Cerebellar nuclear complex (tissue), 1 donor: ENCODE results near the gene TSTD2.
"Not testable (repeated sequence)": the region's sequence is repeated elsewhere in the genome, so short reads cannot be mapped to it uniquely, and the experiment has no call there.

Experiments
- DNase-seq, 2 experiments: peaks; one replicate each; lab custom pipeline; 2025; lab: John Stamatoyannopoulos, UW

The TSTD2 gene

DNA sequence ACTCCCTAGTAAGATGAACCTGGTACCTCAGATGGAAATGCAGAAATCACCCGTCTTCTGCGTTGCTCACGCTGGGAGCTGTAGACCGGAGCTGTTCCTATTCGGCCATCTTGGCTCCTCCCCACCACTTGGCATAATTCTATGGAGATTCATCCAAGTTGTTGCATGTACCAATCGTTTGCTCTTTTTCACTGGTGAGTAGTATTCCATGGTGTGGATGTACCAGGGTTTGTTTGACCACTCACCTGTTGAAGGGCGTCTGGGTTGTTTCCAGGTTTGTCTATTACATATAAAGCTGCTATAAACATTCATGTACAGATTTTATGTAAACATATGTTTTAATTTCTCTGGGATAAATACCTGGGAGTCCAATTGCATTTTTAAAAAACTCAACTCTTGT lies 46.3 kb downstream of the TSTD2 start:
- not testable (repeated sequence) for DNase-seq

DNA sequence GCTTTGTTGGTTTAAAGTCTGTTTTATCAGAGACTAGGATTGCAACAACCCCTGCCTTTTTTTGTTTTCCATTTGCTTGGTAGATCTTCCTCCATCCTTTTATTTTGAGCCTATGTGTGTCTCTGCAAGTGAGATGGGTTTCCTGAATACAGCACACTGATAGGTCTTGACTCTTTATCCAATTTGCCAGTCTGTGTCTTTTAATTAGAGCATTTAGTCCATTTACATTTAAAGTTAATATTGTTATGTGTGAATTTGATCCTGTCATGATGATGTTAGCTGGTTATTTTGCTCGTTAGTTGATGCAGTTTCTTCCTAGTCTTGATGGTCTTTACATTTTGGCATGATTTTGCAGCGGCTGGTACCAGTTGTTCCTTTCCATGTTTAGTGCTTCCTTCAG lies 48.4 kb downstream of the TSTD2 start:
- DNase-seq = not testable (repeated sequence)

DNA sequence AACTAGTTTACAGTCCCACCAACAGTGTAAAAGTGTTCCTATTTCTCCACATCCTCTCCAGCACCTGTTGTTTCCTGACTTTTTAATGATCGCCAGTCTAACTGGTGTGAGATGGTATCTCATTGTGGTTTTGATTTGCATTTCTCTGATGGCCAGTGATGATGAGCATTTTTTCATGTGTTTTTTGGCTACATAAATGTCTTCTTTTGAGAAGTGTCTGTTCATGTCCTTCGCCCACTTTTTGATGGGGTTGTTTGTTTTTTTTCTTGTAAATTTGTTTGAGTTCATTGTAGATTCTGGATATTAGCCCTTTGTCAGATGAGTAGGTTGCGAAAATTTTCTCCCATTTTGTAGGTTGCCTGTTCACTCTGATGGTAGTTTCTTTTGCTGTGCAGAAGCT lies 51.6 kb downstream of the TSTD2 start:
- not testable (repeated sequence) for DNase-seq

DNA sequence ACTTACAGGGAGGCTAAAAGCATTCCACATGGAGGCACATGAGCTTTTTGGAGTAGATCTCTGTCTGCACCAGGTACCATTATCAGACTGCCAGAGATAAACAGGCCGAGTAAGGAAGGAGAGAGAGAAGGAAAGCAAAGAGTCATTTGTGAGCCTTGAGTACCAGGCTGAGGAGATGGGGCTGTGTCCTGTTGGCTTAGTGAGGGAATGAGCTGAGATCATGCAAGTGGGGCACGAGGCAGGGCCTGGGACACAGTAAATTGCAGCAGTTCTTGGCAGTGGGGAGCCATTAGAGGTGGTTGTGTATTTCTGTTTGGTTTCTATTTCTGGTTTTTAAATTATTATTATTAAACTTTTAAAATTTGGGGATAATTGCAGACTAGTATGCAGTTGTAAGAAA lies 53.3 kb downstream of the TSTD2 start:
- DNase-seq = no peak

DNA sequence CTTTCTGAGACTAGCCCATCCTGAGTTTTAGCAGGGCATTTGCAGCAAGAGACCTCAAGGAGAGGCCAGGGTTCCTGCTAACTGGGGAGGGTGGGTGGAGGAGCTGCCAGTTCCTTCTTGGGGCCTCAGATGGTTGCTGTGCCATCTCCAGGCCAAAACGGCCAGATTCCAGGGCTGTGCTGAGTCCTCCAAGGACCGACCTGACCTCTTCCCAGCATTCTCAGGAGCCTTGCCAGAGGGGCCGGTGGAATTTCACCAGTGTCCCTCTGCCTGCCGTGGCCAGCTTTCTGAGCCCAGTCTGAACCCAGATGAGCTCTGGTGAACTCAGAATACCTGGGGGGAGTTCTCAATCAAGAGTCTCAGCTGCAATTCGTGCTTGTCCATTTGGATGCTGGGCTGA lies 54.3 kb downstream of the TSTD2 start:
- peak; percentile 10 to 18 for DNase-seq

DNA sequence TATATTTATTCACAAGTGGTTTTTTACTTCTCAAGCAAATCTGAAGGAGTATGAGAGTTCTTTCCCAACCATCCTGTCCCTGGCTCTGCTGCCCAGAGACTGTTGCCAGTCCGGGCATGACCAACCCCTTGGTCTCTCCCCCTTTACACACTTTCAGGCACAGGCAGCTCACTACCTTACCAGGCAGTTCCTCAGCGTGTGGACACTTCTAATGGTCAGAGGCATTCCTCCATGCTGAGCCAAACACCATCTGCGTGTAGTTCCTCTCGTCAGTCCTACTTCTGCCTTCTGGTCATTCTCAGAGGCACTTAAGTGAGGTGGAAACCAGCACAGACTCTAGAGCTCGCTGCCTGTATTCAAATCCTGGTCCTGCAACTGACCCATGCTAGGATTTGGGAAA lies 56.1 kb downstream of the TSTD2 start:
- no peak for DNase-seq

DNA sequence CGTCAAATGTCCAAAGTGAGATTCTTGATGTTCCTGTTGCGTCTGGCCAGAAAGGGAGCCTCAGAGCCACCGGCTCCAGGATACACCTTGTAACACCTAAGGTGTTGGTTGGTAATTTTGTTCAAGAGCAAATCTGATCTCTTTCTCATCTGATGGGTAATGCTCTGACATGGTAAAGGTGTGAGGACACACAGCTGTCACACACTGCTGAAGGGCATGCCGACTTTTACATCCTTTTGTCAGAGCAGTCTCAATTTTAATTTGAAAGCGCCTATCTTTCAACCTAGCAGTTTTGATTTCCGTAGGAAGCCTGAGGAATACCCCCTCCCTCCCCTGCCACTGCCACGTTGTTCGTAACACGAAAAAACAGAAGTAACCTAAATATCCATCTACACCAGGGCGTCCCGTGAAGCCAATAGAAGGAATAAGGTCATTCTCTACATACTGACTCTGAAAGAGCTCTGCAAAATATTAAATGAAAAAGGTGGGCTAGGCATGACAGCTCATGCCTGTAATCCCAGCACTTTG lies 57.4 kb downstream of the TSTD2 start:
- no peak for DNase-seq

DNA sequence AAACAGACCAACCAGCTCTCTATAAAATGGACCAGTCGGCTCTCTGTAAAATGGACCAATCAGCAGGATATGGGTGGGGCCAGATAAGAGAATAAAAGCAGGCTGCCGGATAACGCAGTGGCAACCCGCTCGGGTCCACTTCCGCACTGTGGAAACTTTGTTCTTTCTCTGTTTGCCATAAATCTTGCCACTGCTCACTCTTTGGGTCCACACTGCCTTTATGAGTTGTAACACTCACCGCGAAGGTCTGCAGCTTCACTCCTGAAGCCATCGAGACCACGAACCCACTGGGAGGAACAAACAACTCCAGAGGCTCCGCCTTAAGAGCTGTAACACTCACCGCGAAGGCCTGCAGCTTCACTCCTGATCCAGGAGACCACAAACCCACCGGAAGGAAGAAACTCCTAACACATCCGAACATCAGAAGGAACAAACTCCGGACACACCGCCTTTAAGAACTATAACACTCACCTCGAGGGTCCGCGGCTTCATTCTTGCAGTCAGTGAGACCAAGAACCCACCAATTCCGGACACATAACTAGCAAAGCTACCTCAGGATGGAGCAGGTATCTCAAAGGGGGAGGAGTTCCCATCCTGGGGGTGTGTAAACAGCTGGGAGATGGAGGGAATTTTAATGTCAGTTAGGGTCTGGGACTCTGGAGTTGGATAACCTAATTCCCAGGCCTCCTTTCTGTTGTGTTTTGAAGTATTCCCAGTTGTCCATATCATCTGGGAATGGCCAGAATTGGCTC lies 58.1 kb downstream of the TSTD2 start:
- not testable (repeated sequence) for DNase-seq

DNA sequence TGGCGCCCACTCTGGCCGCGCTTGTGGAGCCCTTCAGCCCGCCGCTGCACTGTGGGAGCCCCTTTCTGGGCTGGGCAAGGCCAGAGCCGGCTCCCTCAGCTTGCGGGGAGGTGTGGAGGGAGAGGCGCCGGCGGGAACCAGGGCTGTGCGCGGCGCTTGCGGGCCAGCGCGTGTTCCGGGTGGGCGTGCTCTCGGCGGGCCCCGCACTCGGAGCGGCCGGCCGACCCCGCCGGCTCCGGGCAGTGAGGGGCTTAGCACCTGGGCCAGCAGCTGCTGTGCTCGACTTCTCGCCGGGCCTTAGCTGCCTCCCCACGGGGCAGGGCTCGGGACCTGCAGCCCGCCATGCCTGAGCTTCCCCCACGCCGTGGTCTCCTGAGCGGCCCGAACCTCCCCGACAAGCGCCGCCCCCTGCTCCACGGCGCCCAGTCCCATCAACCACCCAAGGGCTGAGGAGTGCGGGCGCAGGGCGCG lies 59.0 kb downstream of the TSTD2 start:
- DNase-seq = not testable (repeated sequence)

DNA sequence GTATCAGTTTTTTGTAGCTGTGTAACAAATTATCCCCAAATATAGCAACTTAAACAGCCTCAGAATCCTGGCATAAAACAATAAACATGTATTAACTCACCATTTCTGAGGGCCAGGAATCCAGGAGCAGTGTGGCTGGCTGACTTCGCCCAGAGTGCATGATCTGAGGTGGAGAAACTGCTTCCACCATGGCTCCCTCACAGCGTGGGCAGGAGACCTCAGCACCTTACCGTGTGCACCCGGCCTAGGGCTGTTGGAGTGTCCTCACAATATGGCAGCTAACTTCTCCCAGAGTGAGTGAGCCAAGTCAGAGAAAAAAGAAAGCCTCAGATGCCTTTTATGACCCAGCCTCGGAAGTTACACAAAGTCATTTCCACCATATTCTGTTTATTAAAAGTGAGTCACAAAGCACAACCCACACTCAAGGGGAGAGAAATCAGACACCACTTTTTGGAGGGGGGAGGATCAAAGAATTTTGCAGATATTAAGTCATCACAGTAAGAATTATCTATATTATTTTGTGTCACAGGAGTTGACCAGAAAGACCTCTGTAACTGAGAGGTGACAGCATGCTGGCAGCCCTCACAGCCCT lies 59.6 kb downstream of the TSTD2 start:
- no peak for DNase-seq

DNA sequence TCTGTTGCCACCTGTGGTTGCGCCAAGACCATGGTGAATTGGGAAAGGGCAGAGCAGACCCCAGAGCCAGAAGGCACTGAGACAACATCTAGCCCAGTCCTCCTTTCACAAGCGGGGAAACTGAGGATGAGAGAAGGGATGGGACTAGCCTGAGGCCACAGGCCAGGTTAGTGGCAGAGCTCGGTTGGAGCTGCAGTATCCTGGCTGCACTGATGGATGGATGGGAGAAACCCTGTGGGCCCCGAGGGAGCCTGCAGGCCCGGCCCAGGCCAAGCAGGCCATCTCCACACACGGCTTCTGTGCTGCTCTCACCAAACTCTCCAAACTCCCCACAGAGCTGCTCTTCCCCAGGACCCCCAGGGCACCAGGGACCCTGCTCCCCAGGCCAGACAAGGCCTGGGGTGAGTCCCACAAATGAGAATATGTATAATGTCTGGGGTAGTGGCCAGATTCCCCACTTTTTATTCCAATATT lies 60.2 kb downstream of the TSTD2 start:
- no peak for DNase-seq

DNA sequence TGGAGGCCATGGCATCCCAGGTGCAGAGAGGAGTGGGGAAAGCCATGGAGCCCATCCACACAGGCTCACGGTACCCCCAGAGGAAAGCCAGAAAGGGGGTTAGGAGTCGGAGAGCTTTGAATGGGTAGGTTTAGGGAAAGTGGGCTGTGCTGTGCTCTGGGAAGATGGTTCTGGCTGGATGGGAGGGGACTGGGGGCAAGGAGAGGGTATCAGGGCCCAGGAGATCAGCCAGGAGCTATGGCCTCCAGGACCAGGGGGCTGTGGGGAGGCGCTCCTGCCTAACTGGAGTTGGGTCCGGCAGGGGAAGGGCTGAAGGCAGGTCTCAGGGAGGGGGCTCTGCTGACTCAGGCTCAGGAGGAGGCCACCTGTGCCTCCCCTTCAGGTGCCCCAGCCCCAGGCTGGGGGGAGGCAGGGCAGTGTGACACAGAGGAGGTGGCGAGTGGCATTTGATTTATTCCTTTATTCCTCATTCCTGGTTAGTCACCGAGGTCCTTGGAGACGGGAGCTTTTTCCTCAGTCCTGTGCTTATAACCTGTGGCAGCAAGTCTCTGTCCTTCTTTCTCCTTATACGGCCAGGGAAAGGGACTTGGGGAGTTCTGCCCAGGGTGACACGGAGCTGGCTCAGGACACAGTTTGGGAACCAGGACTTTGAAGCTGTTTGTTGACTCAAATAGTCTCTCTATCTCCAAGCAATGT lies 60.8 kb downstream of the TSTD2 start:
- DNase-seq = no peak

DNA sequence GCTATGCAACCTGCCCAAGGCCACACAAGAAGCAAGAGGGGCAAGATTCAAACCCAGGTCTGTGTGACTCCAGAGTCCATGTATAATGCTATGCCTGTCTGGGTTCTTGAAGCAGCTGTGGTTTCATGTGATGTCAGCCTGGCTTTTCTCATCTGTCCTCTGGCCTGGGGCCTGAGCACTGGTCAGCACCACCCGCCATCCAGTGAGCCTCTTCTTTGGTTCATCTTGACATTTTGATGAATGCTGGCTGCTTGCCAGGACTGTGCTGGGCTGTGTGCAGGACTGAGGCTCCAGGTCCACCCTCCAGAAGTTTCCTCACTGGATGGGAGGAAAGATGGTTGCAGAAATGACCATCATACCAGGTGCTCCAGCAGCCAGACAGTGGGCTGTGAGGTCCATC lies 61.5 kb downstream of the TSTD2 start:
- DNase-seq = no peak

DNA sequence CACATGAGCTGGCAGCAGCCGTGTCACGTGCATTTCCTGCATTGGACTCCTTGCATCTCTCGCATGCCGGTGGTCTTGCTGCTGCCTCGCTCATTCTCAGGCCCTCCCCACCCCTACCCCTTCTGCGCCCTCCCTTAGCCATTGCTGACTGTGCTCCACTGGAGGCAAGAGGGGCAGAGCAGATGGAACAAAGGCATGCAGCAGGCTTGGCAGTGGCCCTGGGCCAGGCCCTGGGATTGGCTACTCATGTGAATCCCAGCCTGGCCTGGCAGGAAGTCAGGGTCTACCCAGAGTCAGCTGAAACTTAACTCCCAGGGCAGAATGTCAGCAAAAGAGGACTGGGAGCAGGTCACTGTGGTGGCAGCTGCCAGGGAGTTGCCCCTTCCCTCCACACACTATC lies 62.3 kb downstream of the TSTD2 start:
- peak; percentile 19 to 88 for DNase-seq

DNA sequence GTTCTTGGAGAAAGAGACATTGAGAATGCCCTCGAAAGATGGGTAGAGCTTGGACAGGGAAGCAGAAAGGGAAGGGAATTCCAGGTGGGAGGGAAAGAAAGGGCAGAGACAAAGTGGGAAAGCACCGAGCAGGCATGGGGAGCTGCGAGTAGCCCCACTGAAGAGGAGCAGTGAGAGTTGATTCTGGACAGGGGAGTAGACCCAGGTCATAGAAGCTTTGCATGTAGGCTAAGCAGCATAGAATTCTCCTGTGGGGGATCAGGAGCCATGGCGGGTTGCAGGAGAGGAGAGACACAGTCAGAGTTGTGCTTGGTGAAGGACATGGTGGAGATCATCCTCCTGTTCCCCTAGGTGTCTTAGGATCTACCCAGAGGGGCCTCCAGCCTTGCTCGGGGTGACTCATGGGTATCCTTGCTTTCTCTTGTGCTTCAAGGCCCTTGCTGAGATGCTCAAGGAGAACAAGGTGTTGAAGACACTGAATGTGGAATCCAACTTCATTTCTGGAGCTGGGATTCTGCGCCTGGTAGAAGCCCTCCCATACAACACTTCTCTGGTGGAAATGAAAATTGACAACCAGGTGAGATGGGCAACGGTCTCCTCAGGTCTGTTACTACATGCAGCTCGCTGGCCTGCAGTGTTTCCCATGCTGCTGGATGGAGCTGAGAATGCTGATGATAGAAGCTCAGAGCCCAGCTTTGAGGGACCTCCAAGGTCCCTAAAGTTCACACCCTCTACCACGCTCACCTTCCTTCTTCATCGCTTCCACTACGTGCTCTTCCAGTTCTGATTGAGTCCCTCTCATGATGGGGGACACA lies 64.5 kb downstream of the TSTD2 start:
- DNase-seq = no peak

DNA sequence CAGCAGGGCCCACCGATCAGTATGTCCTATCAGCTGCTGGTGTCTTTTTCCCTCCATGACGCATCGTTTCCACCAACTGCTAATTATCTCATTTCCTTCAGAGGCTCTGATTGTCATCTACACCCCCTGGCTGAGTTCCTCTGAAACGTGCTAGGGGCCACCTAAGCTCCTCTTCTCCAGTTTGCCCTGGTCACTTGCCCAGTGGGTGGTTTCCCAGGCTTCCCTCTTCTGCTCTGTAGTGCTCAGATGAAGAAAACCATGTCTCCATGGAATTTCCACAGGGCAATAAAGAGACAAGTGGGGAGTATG lies 65.3 kb downstream of the TSTD2 start:
- no peak for DNase-seq

DNA sequence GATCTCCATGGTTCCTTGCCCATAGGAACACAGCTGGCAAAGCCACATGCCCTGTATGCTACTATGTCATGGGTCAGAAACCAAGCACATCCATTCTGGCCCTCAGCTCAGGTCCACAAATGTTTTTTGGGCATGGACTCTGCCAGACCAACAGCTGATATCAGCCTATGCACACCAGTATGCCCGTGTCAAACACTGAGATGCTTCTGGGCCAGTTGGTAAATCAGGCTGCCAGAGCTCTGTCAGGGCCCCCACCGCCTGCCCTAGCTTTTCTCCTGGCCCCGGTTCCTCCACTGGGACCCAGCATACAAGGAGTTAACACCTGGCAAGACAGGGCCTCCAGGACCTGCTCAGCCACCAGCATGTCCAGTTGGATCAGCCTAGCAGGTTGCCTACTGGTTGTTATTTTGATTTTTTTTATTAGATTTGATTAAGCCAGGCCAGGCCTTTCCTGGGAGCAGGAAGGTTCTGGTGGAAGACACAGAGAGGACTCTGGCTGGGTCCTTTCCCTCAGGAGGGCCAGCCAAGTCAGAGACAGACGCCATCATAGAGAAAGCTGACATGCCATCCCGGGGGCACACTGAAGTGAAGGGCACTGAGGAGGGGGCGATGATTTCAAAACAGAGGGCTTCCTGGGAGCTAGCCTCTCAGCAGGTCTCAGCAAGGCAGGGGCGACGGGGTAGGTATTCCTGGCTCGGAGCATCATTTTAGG lies 65.8 kb downstream of the TSTD2 start:
- DNase-seq = peak in 1 of 2 experiments; percentile 49

DNA sequence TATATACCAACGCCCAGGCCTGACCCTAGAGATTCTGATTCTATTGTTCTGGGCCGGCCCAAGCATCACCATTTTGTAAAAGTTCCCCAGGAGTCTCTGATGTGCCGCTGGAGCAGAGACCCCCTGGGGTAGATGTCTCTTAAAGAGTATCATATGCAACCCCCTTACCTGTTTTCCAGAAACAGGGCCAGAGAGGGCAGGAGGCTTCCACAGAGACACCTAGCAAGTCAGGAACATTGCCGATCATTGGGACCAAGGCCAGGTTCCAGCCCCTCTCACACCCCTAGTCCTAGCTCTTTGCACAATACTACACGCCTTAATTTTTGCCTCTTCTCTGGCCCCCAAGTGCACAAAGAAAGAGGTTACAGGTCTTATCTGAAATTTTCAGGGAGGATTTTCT lies 67.9 kb downstream of the TSTD2 start:
- no peak for DNase-seq

DNA sequence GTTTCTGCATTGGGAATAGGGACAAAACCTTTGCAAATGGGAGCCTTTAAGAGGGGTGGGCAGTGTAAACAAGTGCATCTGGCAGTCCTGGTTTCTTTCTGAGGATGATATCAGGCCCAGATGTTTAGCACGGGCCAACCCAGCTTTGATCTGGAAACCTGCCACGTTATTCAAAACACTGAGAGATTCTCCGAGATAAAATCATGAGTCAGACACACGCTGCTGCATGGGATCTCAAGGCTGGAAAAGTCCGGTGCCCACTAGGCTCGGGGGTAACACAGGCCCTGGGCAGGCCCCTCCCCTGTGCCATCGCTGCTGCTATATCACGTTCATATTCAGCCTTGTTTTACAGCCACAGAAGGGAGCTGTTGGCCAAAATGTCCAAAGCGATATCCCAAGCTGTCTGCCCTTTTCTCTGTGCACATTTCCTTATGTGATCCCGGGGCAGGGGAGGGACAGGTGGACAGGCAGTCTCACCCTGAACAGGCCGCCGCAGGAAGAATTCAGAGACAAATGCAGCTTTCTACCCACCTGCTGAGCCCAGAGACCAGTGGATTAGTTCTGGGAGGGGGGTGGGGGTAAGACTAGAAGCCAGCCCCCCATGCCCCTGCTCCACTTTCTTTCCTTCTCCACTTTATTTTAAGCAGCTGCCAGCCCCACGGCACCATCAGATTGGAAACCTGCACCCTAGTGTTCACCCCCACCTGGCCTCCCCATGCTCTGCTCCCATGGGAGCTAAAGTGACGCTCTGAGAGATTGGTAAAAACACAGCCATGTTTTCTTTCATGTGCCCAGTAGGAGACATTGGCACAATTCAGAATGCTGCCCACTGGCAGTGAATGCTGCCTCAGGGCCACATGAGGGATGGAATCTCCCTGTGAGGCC lies 68.6 kb downstream of the TSTD2 start:
- DNase-seq = peak in 1 of 2 experiments; percentile 27

DNA sequence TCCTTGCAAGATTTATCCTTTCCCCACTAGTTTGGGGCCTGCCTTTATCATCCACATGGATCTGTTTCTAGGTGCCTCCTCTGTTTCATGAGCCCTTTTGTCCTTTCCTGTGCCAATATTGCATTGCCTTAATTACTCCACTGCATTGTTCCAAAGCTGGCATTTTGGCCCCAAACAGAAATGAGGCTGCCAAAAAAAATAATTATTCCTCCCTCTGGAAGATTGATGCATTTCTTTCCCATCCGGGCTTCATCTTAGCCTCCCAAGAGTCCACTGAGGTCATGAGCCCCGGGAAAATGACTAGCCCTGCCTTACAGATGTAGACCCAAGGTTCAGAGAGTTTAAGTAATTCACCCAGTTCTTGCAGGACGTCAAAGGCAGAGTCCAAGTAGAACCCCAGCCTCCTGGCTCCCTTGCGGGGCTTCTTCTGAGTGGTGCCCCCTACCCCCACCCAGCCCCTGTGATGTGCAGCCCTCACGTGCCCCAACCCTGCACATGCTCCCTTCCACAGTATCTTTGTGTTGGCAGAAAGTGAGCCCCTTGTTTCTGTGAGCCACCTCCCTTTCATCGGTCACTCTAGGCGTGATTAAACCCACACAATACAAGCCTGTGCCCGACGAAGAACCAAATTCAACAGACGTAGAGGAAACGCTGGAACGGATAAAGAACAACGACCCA lies 69.6 kb downstream of the TSTD2 start:
- DNase-seq = peak in 1 of 2 experiments; percentile 35
